Activated T-cell treated with anti-CD3 and anti-CD28 coated beads, Interleukin-2, amount 50 U/mL, for 24 hours (primary cell): ENCODE measurements around the gene COL6A3.

ENCODE experiments used
- DNase-seq: peaks from one replicate; pipeline ENCODE4 v3.0.0-alpha.2; 2020
- H3K27ac Mint-ChIP-seq: 2 replicates; pipeline ENCODE4 v1.8.0; 2020; ENCODE audit warnings: mild to moderate bottlenecking, mixed read lengths
- H3K27me3 Mint-ChIP-seq: 2 replicates; pipeline ENCODE4 v1.8.0; 2020; ENCODE audit warnings: mixed read lengths
- H3K36me3 Mint-ChIP-seq: 2 replicates; pipeline ENCODE4 v1.8.0; 2020; ENCODE audit warnings: low read depth, mixed read lengths
- H3K4me1 Mint-ChIP-seq: 2 replicates; pipeline ENCODE4 v1.8.0; 2020; ENCODE audit warnings: low read depth, mixed read lengths
- H3K4me3 Mint-ChIP-seq: 2 replicates; pipeline ENCODE4 v1.8.0; 2020; ENCODE audit warnings: mild to moderate bottlenecking, moderate library complexity, mixed read lengths
- H3K9me3 Mint-ChIP-seq: 2 replicates; pipeline ENCODE4 v1.8.0; 2020; ENCODE audit warnings: mixed read lengths

Gene COL6A3

DNA sequence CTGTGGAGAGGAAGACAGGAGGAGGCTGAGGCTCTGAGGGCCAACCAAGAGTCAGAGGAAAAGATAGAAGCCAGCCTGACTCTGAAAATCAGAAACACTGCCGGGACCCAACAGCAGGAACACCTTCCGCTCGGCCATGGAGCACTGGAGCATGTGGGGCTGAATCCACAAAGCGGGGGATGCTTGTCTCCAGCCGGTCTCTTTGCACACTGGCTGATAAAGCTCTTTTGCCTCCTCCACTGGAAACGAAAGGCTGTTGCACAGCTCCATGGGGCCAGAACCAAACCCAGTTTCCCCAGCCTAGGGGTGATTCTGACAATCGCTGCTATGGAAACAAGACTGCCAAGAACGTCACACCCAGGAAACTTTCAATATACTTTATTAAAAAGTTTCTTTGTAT, 90.3 kb downstream of the COL6A3 start:
- H3K27ac Mint-ChIP-seq, result no peak overlapping the region
- H3K4me3 Mint-ChIP-seq, result no peak overlapping the region
- no peaks in the 10 kb centered on the region for H3K4me1 Mint-ChIP-seq
- no peaks in the 10 kb centered on the region for H3K9me3 Mint-ChIP-seq
- peaks cover 8% of the 10 kb centered on the region for H3K36me3 Mint-ChIP-seq
- DNase-seq, result no peak
- no peaks in the 10 kb centered on the region for H3K27me3 Mint-ChIP-seq

DNA sequence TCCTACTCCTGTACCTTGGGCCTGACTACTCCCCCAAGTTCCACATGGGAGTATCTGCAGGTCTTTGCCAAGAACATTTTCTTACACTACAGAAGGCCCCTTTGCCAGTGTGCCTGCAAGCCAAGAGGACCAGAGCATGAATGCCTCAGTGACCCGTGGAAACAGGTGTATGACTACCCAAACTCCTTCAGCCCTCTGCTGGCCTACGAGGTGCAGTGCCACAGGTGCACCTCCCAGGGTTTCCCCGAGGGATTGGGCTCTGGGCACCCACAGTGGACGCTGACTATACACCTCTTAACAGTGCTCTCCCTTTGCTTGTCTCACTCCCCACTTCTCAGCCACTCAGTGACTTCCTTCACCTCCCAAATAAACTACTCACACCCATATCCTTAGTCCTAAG, 91.4 kb downstream of the COL6A3 start:
- no peaks in the 10 kb centered on the region for H3K27me3 Mint-ChIP-seq
- peaks cover 8% of the 10 kb centered on the region for H3K36me3 Mint-ChIP-seq
- no peak for DNase-seq
- H3K4me1 Mint-ChIP-seq, result no peaks in the 10 kb centered on the region
- no peak overlapping the region for H3K27ac Mint-ChIP-seq
- no peaks in the 10 kb centered on the region for H3K9me3 Mint-ChIP-seq
- no peak overlapping the region for H3K4me3 Mint-ChIP-seq

DNA sequence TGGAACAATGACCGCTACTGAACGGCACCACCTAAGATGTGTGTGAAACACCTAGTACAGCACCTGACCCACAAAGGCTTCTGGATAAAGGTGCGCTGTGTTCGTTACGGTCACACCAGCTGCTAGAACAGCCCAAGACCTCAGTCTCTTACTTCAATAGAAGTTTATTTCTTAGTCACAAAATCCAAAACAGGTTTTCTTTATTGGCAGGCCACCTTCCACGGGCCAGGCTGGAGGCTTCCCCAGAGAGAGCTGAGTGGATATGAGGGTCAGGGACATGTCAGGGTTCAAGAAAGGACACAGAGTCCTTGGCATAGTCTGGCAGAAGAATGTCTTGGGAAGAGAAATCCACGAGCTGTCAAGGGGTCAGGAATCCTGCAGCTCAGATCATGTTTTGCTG, 92.2 kb downstream of the COL6A3 start:
- no peak overlapping the region for H3K27ac Mint-ChIP-seq

DNA sequence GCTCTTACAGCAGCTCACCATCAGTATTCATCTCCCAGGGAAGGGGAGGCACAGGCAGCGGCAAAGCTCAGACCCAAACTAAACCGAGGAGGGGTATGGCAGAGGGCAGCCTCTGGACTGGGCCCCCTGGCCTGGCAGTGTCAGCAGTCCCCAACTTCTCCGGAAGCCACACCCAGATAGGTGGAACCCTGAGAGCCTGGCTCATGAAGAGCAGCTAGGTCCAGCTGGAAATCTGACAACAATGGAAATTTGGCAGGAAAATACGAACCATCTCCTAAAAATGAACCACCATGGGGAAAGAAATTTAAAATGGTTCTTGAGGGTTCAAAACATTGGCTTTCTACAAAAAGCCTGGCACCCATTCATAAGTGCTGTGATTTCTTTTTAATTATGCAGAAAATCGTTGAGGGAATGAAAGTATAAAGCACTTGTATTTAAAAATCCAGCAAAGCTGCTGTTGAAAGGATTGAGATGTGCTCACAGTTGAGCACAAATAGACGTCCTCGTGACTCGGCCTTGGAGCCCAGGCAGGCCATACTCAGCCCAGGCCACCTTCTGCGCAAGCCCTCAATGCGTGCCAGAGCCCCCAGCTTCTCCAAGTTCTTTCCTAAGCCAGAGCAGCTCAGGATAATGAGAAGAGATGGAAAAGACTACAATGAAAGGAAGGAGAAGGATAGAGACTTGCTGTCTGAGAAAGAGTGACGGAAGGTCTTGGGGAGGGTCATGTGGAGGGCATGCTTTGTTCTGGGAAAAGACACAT, 93.0 kb downstream of the COL6A3 start:
- Mint-ChIP-seq H3K36me3 (peaks cover 8% of the 10 kb centered on the region), H3K27ac (no peak overlapping the region), H3K27me3 (peaks cover 3% of the 10 kb centered on the region), H3K4me1 (no peaks in the 10 kb centered on the region), H3K9me3 (no peaks in the 10 kb centered on the region), H3K4me3 (no peak overlapping the region)
- no peak for DNase-seq

More for the DNA sequence above, 92.2 kb downstream of the COL6A3 start:
- Mint-ChIP-seq H3K4me3 (no peak overlapping the region), H3K4me1 (no peaks in the 10 kb centered on the region), H3K27me3 (peaks cover 3% of the 10 kb centered on the region), H3K36me3 (peaks cover 8% of the 10 kb centered on the region), H3K9me3 (no peaks in the 10 kb centered on the region)
- no peak for DNase-seq

DNA sequence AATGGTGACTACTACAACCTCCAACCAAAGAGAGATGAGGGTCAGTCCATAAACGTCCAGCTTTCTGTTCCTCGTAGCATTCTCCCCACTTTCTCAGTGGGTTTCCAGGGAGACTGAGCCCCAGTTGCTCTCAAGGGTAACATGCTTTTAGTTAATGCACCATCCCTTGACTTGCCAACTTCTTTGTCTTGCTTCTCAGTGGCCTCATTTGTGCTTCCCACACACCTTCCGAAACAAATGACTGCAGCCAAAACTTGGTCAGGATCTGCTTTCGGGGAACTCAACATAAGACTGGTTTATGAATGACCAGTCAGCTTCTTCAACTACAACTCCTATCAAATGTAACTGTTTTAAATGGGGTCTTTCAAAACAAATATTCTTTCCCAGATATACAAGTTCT, 94.1 kb downstream of the COL6A3 start:
- H3K4me1 Mint-ChIP-seq, result no peaks in the 10 kb centered on the region
- peaks cover 3% of the 10 kb centered on the region for H3K36me3 Mint-ChIP-seq
- H3K9me3 Mint-ChIP-seq, result no peaks in the 10 kb centered on the region
- no peak overlapping the region for H3K27ac Mint-ChIP-seq
- no peak overlapping the region for H3K4me3 Mint-ChIP-seq
- H3K27me3 Mint-ChIP-seq, result peaks cover 3% of the 10 kb centered on the region
- DNase-seq, result no peak

- H3K4me1 Mint-ChIP-seq, result no peaks in the 10 kb centered on the region
- no peak overlapping the region for H3K4me3 Mint-ChIP-seq
- H3K36me3 Mint-ChIP-seq, result peaks cover 1% of the 10 kb centered on the region
- no peak for DNase-seq
- no peaks in the 10 kb centered on the region for H3K9me3 Mint-ChIP-seq
- peaks cover 3% of the 10 kb centered on the region for H3K27me3 Mint-ChIP-seq
- H3K27ac Mint-ChIP-seq, result no peak overlapping the region
Observed at GRCh38 chr2:237319086-237319820, 94.7 kb downstream of the COL6A3 start.

- Mint-ChIP-seq H3K27me3 (peaks cover 8% of the 10 kb centered on the region), H3K27ac (no peak overlapping the region), H3K4me3 (no peak overlapping the region), H3K4me1 (no peaks in the 10 kb centered on the region), H3K9me3 (no peaks in the 10 kb centered on the region), H3K36me3 (no peaks in the 10 kb centered on the region)
- DNase-seq, result no peak
Observed at GRCh38 chr2:237316339-237316738, 97.6 kb downstream of the COL6A3 start.

- Mint-ChIP-seq H3K9me3 (no peaks in the 10 kb centered on the region), H3K4me3 (no peak overlapping the region), H3K27ac (no peak overlapping the region), H3K4me1 (no peaks in the 10 kb centered on the region), H3K36me3 (no peaks in the 10 kb centered on the region), H3K27me3 (peaks cover 8% of the 10 kb centered on the region)
- no peak for DNase-seq
Observed at GRCh38 chr2:237315829-237316225, 98.1 kb downstream of the COL6A3 start.

DNA sequence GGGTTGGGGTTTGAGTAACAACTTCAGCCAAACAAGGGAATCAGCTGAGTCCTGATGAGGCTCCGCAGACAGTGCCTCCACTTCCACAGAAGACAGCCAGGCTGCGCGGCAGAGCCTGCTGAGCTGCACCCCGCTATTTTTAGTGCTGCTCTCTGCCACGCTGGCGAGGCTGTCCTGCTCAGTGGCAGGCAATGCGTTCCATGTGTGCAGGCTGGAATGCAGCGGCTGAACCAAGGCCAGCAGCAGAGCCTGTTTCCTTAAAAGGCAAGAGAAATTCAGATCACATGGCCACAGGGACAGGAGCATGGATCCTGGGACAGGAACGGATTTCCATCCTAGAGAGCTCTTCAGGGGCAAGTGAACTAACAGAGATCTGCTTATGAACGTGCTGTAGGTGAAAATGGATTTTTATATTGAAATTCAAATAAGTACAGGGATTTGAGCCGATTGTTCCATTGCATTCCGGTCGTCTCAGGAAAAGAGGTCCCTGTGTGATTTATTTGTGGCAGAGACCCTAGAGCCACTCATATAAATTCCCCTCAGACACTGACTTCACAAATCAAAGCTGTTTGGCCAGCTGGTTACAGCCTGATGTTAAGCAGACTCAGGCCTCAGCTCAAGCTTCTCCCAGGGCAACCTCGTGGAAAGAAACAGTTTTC, 98.7 kb downstream of the COL6A3 start:
- no peak overlapping the region for H3K27ac Mint-ChIP-seq

DNA sequence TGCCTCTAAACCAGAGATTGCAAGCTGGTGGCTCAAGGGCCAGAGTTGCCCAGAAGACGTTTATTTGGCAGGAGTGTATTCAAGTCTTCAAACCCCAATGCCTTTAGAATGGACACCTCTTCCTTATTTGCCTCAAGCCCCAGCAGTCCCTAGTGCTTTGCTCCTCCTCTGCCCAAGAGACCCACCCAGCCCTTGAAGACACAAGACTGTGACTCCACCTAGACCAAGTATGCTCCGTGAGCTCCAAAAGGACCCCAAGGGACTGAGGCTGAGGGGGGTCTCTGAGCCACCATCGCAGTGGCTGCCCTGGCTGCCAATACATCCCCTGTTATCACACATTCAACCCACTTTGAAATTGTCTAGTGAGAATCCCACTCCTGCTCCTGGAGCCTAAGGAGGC, 99.3 kb downstream of the COL6A3 start:
- no peaks in the 10 kb centered on the region for H3K9me3 Mint-ChIP-seq
- no peak for DNase-seq
- H3K4me3 Mint-ChIP-seq, result no peak overlapping the region
- no peaks in the 10 kb centered on the region for H3K36me3 Mint-ChIP-seq
- H3K27ac Mint-ChIP-seq, result no peak overlapping the region
- H3K4me1 Mint-ChIP-seq, result no peaks in the 10 kb centered on the region
- peaks cover 8% of the 10 kb centered on the region for H3K27me3 Mint-ChIP-seq

More for the DNA sequence above, 98.7 kb downstream of the COL6A3 start:
- Mint-ChIP-seq H3K4me1 (no peaks in the 10 kb centered on the region), H3K36me3 (no peaks in the 10 kb centered on the region), H3K27me3 (peaks cover 8% of the 10 kb centered on the region), H3K9me3 (no peaks in the 10 kb centered on the region), H3K4me3 (no peak overlapping the region)
- no peak for DNase-seq

DNA sequence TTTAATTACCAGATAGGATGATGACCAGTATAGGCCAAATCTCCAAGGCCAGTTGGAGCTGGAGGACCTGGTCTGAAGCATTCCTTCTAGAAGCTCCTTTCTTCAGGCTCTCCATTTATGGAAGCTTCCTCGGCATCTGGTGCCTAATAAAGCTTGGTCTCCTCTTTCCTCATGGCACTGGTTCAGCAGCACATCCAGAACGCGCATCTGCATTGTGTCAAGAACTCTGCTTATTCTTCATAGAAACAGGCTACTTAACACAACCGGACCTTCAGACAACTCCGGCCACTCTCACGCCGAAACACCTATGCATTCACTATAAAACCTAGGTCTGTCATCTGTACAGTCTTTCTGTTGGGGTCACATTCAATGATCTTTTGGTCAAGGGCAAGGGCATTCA, 99.8 kb downstream of the COL6A3 start:
- Mint-ChIP-seq H3K9me3 (no peaks in the 10 kb centered on the region), H3K36me3 (no peaks in the 10 kb centered on the region), H3K4me1 (no peaks in the 10 kb centered on the region), H3K27me3 (peaks cover 11% of the 10 kb centered on the region), H3K4me3 (no peak overlapping the region), H3K27ac (no peak overlapping the region)
- DNase-seq, result no peak

GRCh38 chr2:237312021-237312755, 101.8 kb downstream of the COL6A3 start:
- no peaks in the 10 kb centered on the region for H3K36me3 Mint-ChIP-seq
- no peaks in the 10 kb centered on the region for H3K4me1 Mint-ChIP-seq
- H3K27ac Mint-ChIP-seq, result no peak overlapping the region
- H3K4me3 Mint-ChIP-seq, result no peak overlapping the region
- DNase-seq, result no peak
- H3K9me3 Mint-ChIP-seq, result no peaks in the 10 kb centered on the region
- H3K27me3 Mint-ChIP-seq, result peaks cover 18% of the 10 kb centered on the region

GRCh38 chr2:237310515-237311114, 103.3 kb downstream of the COL6A3 start:
- no peak for DNase-seq
- Mint-ChIP-seq H3K4me3 (no peak overlapping the region), H3K4me1 (no peaks in the 10 kb centered on the region), H3K9me3 (no peaks in the 10 kb centered on the region), H3K36me3 (no peaks in the 10 kb centered on the region), H3K27me3 (peaks cover 15% of the 10 kb centered on the region), H3K27ac (no peak overlapping the region)

GRCh38 chr2:237309416-237309815, 104.5 kb downstream of the COL6A3 start:
- no peak overlapping the region for H3K4me3 Mint-ChIP-seq
- DNase-seq, result no peak

More at GRCh38 chr2:237309416-237309815, 104.5 kb downstream of the COL6A3 start:
- Mint-ChIP-seq H3K27ac (no peak overlapping the region), H3K4me1 (no peaks in the 10 kb centered on the region), H3K27me3 (peaks cover 15% of the 10 kb centered on the region), H3K9me3 (peaks cover 1% of the 10 kb centered on the region), H3K36me3 (no peaks in the 10 kb centered on the region)
